A549 (cell line): ENCODE results near the gene RABGAP1L.

Source experiments
- CEBPB ChIP-seq, 2 experiments: fragments of >200 bp in 1 of 2; sonication (Bioruptor Twin) in 1 of 2; formaldehyde crosslinking in 1 of 2; IDR thresholded peaks; 2 replicates each; pipeline ENCODE4 v1.6.1; 2012 to 2016
- CTCF ChIP-seq: fragments of >200 bp; sonication (Bioruptor Twin); formaldehyde crosslinking; IDR thresholded peaks from 3 replicates; pipeline ENCODE4 v1.5.1; 2016
- FOSL2 ChIP-seq, 2 experiments: fragments of 450-650 bp in 1 of 2; fragments of >200 bp in 1 of 2; sonication (Bioruptor Twin) in 1 of 2; formaldehyde crosslinking; IDR thresholded peaks; 2 replicates each; pipeline versions ENCODE4 v1.5.0 to v1.6.1; 2016 to 2020; ENCODE audit warnings: mild to moderate bottlenecking in 1 of 2, moderate library complexity in 1 of 2
- PHF8 ChIP-seq: fragments of 200-600 bp; sonication (generic); IDR thresholded peaks from 2 replicates; pipeline ENCODE4 v1.6.1; 2016; ENCODE audit warnings: low read depth, mild to moderate bottlenecking, antibody characterized with exemption, moderate library complexity, borderline replicate concordance
- POLR2A ChIP-seq: IDR thresholded peaks from 2 replicates; pipeline ENCODE4 v1.6.1; 2012; ENCODE audit warnings: mild to moderate bottlenecking, low read length
- SMC3 ChIP-seq: fragments of >200 bp; sonication (Bioruptor Twin); formaldehyde crosslinking; IDR thresholded peaks from 3 replicates; pipeline ENCODE4 v1.6.1; 2018; ENCODE audit warnings: inconsistent platforms
- ZSCAN20 ChIP-seq: fragments of 250-450 bp; sonication (Bioruptor Pico); IDR thresholded peaks from 2 replicates; pipeline ENCODE4 v1.8.0; 2022; ENCODE audit warnings: mild to moderate bottlenecking, moderate library complexity
- TF ChIP-seq, protein P1 (sequence below): fragments of >200 bp; sonication (Bioruptor Twin); formaldehyde crosslinking; IDR thresholded peaks from 3 replicates; pipeline ENCODE4 v1.6.1; 2016
- TF ChIP-seq, protein P2 (sequence below): fragments of 200-600 bp; sonication (generic); IDR thresholded peaks from 2 replicates; pipeline ENCODE4 v1.6.1; 2016; ENCODE audit warnings: antibody characterized with exemption, mild to moderate bottlenecking, moderate library complexity

DNA sequence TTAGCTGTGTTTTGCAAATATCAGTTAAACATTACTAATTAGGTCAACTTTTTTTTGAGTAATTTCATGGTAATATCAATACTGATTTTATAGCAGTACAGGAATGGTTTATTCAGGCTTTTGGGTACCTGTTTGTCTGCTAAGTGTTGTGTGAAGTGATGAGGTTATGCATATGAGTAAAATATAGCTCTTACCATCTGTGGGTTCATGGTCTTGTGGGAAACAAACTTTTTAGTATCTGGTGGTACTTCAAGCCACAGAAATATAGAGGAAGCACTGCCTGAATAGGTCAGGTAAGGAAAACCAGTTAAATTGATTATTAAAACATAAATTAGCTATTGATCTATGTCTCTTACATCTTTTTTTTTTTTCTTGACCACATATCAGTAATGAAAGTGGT lies 113.9 kb downstream of the RABGAP1L start:
- TF ChIP-seq PHF8 (no peak), FOSL2 (IDR thresholded peaks at IDR 0.05) (no peak), FOSL2 (CRISPR knock-in tag; IDR thresholded peaks at IDR 0.05) (no peak), CTCF (no peak), ZSCAN20 (CRISPR knock-in tag) (no peak), POLR2A (no peak), SMC3 (no peak), CEBPB (IDR thresholded peaks at IDR 0.05) (no peak)
- TF ChIP-seq, protein P1, sequence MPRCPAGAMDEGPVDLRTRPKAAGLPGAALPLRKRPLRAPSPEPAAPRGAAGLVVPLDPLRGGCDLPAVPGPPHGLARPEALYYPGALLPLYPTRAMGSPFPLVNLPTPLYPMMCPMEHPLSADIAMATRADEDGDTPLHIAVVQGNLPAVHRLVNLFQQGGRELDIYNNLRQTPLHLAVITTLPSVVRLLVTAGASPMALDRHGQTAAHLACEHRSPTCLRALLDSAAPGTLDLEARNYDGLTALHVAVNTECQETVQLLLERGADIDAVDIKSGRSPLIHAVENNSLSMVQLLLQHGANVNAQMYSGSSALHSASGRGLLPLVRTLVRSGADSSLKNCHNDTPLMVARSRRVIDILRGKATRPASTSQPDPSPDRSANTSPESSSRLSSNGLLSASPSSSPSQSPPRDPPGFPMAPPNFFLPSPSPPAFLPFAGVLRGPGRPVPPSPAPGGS, result no peak
- TF ChIP-seq, protein P2, sequence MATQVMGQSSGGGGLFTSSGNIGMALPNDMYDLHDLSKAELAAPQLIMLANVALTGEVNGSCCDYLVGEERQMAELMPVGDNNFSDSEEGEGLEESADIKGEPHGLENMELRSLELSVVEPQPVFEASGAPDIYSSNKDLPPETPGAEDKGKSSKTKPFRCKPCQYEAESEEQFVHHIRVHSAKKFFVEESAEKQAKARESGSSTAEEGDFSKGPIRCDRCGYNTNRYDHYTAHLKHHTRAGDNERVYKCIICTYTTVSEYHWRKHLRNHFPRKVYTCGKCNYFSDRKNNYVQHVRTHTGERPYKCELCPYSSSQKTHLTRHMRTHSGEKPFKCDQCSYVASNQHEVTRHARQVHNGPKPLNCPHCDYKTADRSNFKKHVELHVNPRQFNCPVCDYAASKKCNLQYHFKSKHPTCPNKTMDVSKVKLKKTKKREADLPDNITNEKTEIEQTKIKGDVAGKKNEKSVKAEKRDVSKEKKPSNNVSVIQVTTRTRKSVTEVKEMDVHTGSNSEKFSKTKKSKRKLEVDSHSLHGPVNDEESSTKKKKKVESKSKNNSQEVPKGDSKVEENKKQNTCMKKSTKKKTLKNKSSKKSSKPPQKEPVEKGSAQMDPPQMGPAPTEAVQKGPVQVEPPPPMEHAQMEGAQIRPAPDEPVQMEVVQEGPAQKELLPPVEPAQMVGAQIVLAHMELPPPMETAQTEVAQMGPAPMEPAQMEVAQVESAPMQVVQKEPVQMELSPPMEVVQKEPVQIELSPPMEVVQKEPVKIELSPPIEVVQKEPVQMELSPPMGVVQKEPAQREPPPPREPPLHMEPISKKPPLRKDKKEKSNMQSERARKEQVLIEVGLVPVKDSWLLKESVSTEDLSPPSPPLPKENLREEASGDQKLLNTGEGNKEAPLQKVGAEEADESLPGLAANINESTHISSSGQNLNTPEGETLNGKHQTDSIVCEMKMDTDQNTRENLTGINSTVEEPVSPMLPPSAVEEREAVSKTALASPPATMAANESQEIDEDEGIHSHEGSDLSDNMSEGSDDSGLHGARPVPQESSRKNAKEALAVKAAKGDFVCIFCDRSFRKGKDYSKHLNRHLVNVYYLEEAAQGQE, result no peak
